ENCODE results near the gene CASP9.

Gene CASP9

GRCh38 chr1:15524021-15524282, at the start of gene CASP9:
TSS of gene CASP9 (minus strand) at chr1:15524215. CDS start at chr1:15524200, 15 bp downstream.
- no peak for DNase-seq

DNA sequence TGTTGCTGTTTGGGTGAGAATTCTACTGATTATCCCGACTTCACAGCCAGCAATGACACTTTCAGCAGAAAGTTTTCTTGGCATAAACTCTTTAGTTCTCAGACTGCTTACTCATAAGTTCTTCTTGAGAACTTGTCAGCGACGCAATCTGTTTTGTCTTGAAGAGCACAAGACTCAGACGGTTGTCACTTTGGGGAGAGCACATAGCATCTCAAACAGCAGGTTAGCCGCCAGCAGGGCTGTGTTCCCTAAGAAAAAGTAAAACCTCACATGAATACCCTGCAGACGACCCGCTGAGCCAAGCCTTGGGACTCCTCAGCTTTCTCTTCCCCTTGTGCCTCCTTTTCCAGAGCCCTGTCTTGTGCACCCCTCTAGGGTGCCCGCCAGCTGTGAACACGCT, 49.5 kb upstream of the CASP9 start:
- DNase-seq, result no peak

DNA sequence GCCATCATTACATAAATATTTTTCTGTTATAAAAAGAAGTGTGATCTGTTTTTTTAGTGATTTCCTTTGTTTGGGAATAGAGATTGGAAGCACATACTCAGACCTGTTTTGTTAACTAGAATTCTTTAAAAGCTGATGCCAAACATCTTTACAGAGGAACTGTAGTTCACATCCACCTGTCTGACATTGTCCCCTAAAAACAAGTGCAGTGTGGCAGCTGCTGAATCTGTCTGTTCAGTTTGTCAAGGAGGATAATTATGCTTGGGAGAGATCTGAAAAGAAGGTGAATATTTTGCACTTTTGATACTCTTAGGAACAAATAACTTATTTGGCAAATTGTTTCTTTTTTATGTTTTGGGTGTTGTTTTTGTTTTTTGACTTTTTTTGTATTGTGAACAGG, 47.3 kb upstream of the CASP9 start:
- DNase-seq, result no peak

DNA sequence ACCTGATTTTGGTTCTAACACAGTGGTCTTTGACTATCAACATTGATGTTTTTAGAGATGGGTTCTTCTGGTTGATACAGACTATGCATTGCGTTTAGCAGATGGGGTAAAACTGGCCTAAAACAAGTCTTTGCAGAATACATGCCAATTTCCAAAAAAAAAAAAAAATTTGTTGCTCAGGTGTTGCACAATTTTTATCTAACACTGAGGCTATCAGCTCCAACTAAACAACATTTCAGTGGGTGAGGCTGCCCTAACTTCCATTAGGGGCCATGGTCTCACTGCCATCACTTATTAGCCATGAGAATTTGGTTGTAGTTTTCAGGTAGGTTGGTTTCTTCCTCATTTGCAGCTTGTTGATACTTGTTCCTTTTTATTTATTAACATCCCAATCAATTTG, 46.8 kb upstream of the CASP9 start:
- DNase-seq, result no peak

- no peak for DNase-seq
Measured at GRCh38 chr1:15568387-15569073, 44.5 kb upstream of the CASP9 start.

DNA sequence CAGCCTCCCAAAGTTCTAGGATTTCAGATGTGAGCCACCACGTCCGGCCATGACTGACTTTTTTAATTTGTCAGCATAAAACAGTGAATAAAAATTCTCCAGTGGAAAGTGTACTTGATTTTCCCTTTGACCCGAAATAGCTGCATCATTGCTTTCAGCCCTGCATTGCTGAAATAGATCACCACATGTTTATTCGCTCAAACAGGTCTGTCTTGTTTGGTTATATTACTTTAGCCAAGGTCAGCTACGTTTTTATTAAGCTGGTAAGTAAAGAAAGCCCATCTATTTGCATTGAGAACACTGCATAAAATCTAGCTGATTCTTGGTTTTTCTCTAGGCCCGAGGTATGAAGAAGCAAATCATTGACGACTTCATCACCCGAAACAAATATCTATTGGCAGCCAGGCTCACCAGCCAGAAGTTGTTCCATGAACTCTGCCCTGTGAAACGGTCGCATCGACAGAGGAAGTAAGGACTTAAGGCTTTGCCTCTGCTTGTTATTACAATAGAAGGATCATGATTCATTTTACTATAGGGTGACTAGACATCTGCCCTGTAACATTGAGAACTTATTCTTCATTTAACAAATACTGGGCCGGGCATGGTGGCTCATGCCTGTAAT, 35.3 kb upstream of the CASP9 start:
- DNase-seq, result no peak

- no peak for DNase-seq
Measured at GRCh38 chr1:15558516-15558915, 34.5 kb upstream of the CASP9 start.

GRCh38 chr1:15557594-15557993, 33.6 kb upstream of the CASP9 start:
- no peak for DNase-seq

DNA sequence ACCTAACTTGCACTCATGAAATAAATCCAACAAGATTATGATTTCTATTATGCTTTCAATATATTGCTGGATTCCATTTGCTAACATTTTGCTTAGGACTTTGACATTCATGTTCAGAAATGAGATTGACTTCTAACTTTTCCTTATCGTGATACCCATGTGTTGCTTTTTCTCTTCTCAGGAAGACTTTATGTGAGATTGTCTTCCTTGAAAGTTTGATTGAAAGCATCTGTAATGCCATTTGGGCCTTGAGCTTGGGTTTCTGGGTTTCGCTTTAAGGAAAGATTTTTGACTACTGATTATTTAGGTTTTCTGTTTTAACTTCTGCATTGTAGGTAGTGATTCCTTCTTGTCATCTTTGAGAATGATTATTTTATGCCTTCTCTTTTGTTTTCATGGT, 33.0 kb upstream of the CASP9 start:
- no peak for DNase-seq

DNA sequence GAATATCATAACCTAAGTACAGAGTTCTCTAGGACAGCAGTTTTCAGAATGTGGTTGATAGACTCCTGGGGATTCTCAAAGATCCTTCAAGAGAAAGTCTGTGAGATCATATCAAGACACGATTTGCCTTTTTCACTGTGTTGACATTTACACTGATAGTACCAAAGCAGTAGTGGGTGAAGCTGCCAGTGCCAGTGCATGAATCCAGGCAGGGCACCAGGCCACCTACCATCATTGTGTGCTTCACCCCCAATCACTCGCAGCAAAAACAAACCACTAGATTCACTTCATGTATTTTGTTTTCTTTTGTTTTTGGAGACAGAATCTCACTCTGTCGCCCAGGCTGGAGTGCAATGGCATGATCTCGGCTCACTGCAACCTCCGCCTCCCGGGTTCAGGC, 26.6 kb upstream of the CASP9 start:
- DNase-seq, result no peak

DNA sequence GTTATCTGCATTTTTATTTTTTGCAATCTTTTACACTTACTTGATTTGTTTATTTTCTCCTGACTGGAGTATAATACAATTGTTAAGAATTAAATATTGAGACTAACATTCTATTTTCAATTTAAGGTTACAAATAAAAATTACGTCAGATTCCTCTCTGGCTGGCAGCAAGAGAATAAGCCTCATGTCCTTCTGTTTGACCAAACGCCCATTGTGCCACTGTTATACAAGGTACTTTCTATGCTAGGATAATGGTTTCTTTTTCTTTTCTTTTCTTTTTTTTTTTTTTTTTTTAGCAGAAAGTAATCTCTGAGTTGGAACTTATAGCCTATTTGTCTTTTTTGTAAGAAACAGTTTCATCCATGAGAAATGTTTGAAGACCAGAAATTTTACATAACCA, 22.6 kb upstream of the CASP9 start:
- no peak for DNase-seq

DNA sequence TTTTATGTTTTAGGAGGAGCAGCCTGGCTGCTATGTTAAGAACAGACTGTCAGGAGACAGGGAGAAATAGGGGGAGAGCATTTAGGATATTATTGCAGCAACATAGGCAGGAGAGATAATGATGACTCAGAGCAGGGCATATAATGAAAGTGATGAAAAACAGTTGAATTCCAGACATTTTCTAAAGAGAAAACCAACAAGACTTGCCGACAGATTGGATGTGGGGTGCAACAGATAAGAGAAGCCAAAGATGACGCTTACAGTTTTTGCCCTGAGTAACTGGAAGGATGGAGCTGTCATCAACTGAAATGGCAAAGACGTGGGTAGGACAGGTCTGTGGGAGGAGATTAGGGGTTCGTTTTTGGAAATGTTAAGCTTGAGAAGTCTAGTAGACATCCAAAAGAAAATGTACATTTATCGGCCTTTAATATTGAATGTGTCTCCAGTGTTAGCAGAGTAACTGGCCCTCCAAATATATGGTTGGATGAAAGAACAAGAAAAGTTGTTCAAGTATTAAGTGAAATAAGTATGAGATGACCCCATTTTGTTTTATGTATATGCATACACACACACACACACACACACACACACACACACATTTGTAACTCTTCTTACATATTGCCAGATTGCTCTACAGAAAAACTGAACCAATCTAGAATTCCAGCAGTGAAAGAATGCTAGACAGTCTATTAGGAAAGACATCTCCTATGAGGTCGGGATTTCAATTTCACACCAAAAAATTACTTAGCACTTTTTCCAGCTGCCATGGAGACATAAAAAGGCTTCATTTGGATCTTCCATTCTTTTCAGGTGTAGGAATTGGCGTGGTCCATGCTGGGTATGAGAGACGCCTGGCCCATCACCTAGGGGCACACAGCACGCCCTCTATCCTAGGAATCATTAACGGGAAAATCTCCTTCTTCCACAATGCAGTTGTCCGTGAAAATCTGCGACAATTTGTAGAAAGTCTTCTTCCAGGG, 19.9 kb upstream of the CASP9 start:
- no peak for DNase-seq

DNA sequence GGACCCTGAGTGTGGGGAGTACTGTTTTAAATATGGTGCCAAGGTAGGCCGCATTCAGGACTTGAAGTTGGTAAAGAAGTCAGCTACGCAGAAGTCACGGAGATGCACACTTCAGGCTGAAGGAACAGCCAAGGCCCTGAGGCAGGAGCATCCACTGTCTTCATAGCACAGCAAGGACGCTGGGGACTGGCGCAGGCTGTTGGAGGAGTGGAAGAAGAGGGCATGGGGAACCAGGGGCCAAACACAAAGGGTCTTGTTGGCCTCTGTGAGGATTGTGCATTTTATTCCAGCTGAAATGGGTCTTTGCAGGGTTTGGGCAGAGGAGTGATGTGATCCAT, 19.2 kb upstream of the CASP9 start:
- DNase-seq, result no peak

- DNase-seq, result no peak
Measured at GRCh38 chr1:15542388-15543250, 18.6 kb upstream of the CASP9 start.

DNA sequence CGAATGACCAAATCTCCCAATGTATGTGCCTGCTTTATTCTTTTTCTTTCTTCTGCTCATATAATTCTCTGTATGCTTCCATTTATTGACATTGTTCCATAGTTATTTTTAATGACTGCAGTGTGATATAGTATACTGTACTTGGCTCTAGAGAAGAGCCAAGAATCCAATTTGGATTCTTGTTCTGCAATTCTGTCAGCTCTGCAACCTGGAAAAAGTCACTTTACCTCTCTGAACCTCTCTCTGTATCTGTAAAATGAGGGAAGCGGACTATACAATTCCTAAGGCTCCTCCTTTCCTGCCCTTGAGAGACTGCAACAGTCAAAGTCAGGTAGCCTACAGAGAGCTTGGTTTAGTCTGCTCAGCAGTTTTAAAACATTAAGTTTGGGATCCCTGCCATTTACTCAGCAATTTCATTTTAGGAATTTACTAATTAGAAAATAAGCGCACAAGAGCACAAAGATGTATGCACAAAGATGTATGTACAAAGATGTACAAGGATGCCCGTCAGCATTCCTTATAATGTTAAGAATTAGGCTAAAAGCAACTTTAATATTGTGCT, 17.3 kb upstream of the CASP9 start:
- no peak for DNase-seq

GRCh38 chr1:15540186-15540585, 16.2 kb upstream of the CASP9 start:
- no peak for DNase-seq

GRCh38 chr1:15538771-15539170, 14.8 kb upstream of the CASP9 start:
- no peak for DNase-seq

DNA sequence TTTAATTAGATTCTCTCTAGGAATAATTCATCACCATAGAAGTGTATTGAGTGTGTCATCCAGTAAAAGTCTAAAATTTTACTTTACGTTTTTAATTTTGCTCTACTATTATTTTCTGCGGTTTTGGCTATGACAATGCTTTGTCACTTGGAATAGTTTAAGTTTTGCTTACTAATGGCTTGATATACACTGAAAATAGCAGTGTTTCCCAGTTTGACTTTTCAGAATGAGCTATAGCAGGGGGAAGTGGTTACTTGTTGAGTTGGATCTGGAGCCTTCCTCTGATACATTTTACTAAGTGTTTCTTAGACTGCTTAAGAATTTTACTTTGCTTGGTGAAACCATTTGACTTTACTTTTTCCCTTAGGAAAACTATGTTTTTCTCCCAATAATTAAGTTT, 7.7 kb upstream of the CASP9 start:
- DNase-seq, result no peak

DNA sequence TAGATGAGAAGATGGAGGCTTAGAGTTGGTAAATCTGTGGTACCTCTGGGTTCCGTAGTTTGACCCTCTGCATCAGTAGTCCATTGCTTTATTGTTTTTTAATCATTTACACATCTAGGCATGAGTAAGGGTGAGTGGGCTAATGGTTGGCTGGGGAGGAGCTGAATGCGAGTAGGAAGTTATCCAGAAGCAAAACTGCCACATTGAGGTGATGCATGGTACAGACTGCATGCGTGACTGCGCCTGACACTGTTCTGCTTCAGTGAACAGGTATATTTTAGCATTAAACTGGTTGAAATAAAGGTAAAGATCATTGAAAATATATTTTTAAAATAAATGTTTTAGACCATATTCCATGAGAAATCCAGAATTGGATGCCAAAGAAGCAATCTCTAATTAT, 7.0 kb upstream of the CASP9 start:
- no peak for DNase-seq

- peak; percentile 93 for DNase-seq
Measured at GRCh38 chr1:15526490-15527339, 2.7 kb upstream of the CASP9 start, which contains the start of gene DNAJC16. TSS of gene DNAJC16 (plus strand) at chr1:15526848. CDS start at chr1:15529106, 2,258 bp downstream.

DNA sequence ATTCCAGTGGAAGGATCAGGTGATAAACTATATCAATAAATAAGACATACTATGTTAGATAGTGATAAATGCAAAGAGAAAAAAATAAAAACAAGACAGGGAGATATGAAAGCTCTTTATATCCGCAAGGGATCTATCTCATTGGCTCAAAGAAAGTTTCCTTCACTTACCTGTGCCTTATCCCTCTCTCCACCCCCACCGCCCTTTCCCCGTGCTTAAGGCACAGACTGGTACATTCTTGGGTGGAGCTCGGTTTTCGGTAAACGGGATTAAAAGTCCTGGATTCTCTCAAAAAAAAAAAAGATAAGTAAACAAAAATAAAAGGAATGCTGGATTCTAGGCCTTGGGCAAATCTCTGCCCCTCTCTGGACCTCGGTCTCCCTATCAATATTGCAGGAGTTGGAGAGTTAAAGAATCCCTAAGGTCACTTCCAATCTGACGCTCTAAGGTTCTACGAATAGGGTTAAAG, 2.0 kb upstream of the CASP9 start:
- no peak for DNase-seq

Measured in NCI-H187 treated with DMSO at 0.1 percent for 48 hours (cell line).